OCI-LY1 (cell line): ENCODE data around the gene PHOSPHO1.

ENCODE experiments used
- H2AFZ ChIP-seq: fragments of 200-600 bp; sonication (generic), shearing (Covaris generic); 2 replicates; pipeline ENCODE4 v1.6.0; 2014; ENCODE audit warnings: antibody characterized with exemption, mild to moderate bottlenecking, low read length
- H3F3A ChIP-seq: fragments of 200-600 bp; sonication (generic), shearing (Covaris generic); 2 replicates; pipeline ENCODE4 v1.6.0; 2014; ENCODE audit warnings: mild to moderate bottlenecking, antibody characterized with exemption, low read length, moderate library complexity; ENCODE audit not compliant: insufficient read depth
- H3K27ac ChIP-seq: fragments of 200-600 bp; sonication (generic); 2 replicates; pipeline ENCODE4 v1.5.1; 2014; ENCODE audit warnings: low read length, mixed run types, mild to moderate bottlenecking, low read depth; ENCODE audit not compliant: poor library complexity, severe bottlenecking
- H3K27me3 ChIP-seq: fragments of 200-600 bp; sonication (generic); 2 replicates; pipeline ENCODE4 v1.6.0; 2014; ENCODE audit warnings: antibody characterized with exemption, mild to moderate bottlenecking, low read length, moderate library complexity; ENCODE audit not compliant: insufficient read depth
- H3K36me3 ChIP-seq: fragments of 200-600 bp; sonication (generic); 2 replicates; pipeline ENCODE4 v1.6.1; 2014; ENCODE audit warnings: mild to moderate bottlenecking, antibody characterized with exemption, low read length, moderate library complexity, mixed read lengths; ENCODE audit not compliant: insufficient read depth
- H3K4me1 ChIP-seq: fragments of 200-600 bp; sonication (generic); 2 replicates; pipeline ENCODE4 v1.5.1; 2014; ENCODE audit warnings: mild to moderate bottlenecking, low read length, moderate library complexity; ENCODE audit not compliant: insufficient read depth, severe bottlenecking
- H3K4me2 ChIP-seq: fragments of 200-600 bp; sonication (generic), shearing (Covaris generic); 2 replicates; pipeline ENCODE4 v1.6.1; 2014; ENCODE audit warnings: low read length
- H3K4me3 ChIP-seq: fragments of 200-600 bp; sonication (generic); 2 replicates; pipeline ENCODE4 v1.5.1; 2014; ENCODE audit warnings: low read length, low read depth, mild to moderate bottlenecking, mixed read lengths; ENCODE audit not compliant: poor library complexity, severe bottlenecking
- H3K79me2 ChIP-seq: fragments of 200-600 bp; shearing (Covaris generic); 2 replicates; pipeline ENCODE4 v1.6.1; 2016; ENCODE audit warnings: mixed run types, low read length, mixed read lengths; ENCODE audit not compliant: insufficient read depth
- H3K9ac ChIP-seq: fragments of 200-600 bp; sonication (generic), shearing (Covaris generic); 2 replicates; pipeline ENCODE4 v1.6.1; 2014; ENCODE audit warnings: mild to moderate bottlenecking, low read length, mixed read lengths
- H3K9me2 ChIP-seq: fragments of 200-600 bp; sonication (generic), shearing (Covaris generic); 2 replicates; pipeline ENCODE4 v1.6.1; 2014; ENCODE audit warnings: low read depth, mild to moderate bottlenecking, low read length, mixed read lengths
- H3K9me3 ChIP-seq: fragments of 200-600 bp; shearing (Covaris generic); 2 replicates; pipeline ENCODE4 v1.6.1; 2014; ENCODE audit warnings: low read length, mixed read lengths
- H4K20me1 ChIP-seq: fragments of 200-600 bp; sonication (generic), shearing (Covaris generic); 2 replicates; pipeline ENCODE4 v1.6.0; 2016; ENCODE audit warnings: mild to moderate bottlenecking, low read length; ENCODE audit not compliant: insufficient read depth
- CTCF ChIP-seq: fragments of 200-600 bp; sonication (generic), shearing (Covaris generic); IDR thresholded peaks from 2 replicates; pipeline ENCODE4 v1.5.1; 2017; ENCODE audit warnings: mild to moderate bottlenecking, antibody characterized with exemption, low read length, moderate library complexity, mixed read lengths
- EZH2 ChIP-seq: fragments of 200-600 bp; sonication (generic), shearing (Covaris generic); IDR thresholded peaks from 2 replicates; pipeline ENCODE4 v1.8.0; 2017; ENCODE audit warnings: borderline replicate concordance, mixed run types, mild to moderate bottlenecking, antibody characterized with exemption, low read length, moderate library complexity, mixed read lengths

PHOSPHO1 gene

GRCh38 chr17:49200423-49201083 lies 30.0 kb downstream of the PHOSPHO1 start:
- H3K27ac ChIP-seq: no peak overlapping the region

GRCh38 chr17:49198211-49198610 lies 32.4 kb downstream of the PHOSPHO1 start:
- H3K9ac ChIP-seq: no peak overlapping the region
- H3K9me2 ChIP-seq: no peaks in the 10 kb centered on the region
- H3K4me1 ChIP-seq: peaks cover 11% of the 10 kb centered on the region
- H3K4me3 ChIP-seq: no peak overlapping the region
- no peaks in the 10 kb centered on the region for H3K27me3 ChIP-seq
- H3K4me2 ChIP-seq: no peak overlapping the region
- H3K9me3 ChIP-seq: no peaks in the 10 kb centered on the region
- no peaks in the 10 kb centered on the region for H3K36me3 ChIP-seq
- H2AFZ ChIP-seq: no peak overlapping the region
- H4K20me1 ChIP-seq: no peaks in the 10 kb centered on the region
- no peak overlapping the region for H3K27ac ChIP-seq
- no peaks in the 10 kb centered on the region for H3K79me2 ChIP-seq
- no peaks in the 10 kb centered on the region for H3F3A ChIP-seq
- TF ChIP-seq CTCF (no peak), EZH2 (no peak)

More at GRCh38 chr17:49200423-49201083, 30.0 kb downstream of the PHOSPHO1 start:
- TF ChIP-seq EZH2 (no peak), CTCF (no peak)
- no peak overlapping the region for H3K9ac ChIP-seq
- no peaks in the 10 kb centered on the region for H3K9me3 ChIP-seq
- H4K20me1 ChIP-seq: no peaks in the 10 kb centered on the region
- H3K4me1 ChIP-seq: no peaks in the 10 kb centered on the region
- no peaks in the 10 kb centered on the region for H3K36me3 ChIP-seq
- no peaks in the 10 kb centered on the region for H3K79me2 ChIP-seq
- no peaks in the 10 kb centered on the region for H3K27me3 ChIP-seq
- no peak overlapping the region for H3K4me2 ChIP-seq
- no peaks in the 10 kb centered on the region for H3F3A ChIP-seq
- no peaks in the 10 kb centered on the region for H3K9me2 ChIP-seq
- no peak overlapping the region for H2AFZ ChIP-seq
- H3K4me3 ChIP-seq: no peak overlapping the region

- Histone ChIP-seq H3K27me3 (no peaks in the 10 kb centered on the region), H3K36me3 (no peaks in the 10 kb centered on the region), H2AFZ (no peak overlapping the region), H4K20me1 (no peaks in the 10 kb centered on the region), H3F3A (no peaks in the 10 kb centered on the region), H3K4me2 (no peak overlapping the region), H3K9me2 (no peaks in the 10 kb centered on the region), H3K79me2 (no peaks in the 10 kb centered on the region), H3K9me3 (no peaks in the 10 kb centered on the region), H3K4me1 (peaks cover 13% of the 10 kb centered on the region), H3K27ac (no peak overlapping the region), H3K4me3 (no peak overlapping the region), H3K9ac (no peak overlapping the region)
- TF ChIP-seq CTCF: no peak
- no peak for TF ChIP-seq EZH2
These were observed 33.1 kb downstream of the PHOSPHO1 start for GRCh38 chr17:49197346-49197998.
